ENCODE measurements around the gene ELOB.

DNA sequence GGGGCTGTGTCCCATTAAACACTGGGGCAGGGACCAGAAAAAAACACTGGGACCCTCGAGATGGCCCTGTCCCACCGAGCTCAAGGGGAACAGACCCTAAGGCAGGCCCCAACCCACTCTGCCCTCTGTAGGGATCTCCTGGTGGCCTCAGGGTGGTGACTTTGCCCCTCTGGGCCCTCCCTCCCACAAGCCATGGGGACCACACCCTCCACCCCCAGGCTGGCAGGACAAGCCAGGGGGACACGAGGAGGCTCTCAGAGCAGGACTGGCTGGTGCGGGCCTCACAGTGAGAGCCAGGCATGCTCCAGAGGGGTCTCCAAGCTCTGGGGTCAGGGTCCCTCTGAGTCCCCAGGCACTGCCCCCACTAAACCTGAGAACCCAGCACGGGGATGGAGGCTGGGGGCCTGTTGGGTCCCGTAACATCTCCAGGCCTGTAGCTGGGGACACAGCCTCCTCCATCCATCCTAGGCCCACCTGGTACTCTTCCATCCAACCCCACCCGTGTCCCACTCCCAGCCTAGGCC lies 39.1 kb downstream of the ELOB start:
- TF ChIP-seq EZH2 (IDR thresholded peaks at IDR 0.05; ENCODE audit: borderline replicate concordance) (no peak), EZH2phosphoT487 (IDR thresholded peaks at IDR 0.05; ENCODE audit: low read depth, severe bottlenecking, unreplicated experiment) (no peak)
- TF ChIP-seq, protein P1, sequence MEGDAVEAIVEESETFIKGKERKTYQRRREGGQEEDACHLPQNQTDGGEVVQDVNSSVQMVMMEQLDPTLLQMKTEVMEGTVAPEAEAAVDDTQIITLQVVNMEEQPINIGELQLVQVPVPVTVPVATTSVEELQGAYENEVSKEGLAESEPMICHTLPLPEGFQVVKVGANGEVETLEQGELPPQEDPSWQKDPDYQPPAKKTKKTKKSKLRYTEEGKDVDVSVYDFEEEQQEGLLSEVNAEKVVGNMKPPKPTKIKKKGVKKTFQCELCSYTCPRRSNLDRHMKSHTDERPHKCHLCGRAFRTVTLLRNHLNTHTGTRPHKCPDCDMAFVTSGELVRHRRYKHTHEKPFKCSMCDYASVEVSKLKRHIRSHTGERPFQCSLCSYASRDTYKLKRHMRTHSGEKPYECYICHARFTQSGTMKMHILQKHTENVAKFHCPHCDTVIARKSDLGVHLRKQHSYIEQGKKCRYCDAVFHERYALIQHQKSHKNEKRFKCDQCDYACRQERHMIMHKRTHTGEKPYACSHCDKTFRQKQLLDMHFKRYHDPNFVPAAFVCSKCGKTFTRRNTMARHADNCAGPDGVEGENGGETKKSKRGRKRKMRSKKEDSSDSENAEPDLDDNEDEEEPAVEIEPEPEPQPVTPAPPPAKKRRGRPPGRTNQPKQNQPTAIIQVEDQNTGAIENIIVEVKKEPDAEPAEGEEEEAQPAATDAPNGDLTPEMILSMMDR (IDR thresholded peaks at IDR 0.05; ENCODE audit: poor library complexity), result no peak

Measured in hepatocyte (in vitro differentiated cells).